ENCODE measurements around the gene EXOC3.
"Not testable (repeated sequence)": the region's sequence is repeated elsewhere in the genome, so short reads cannot be mapped to it uniquely, and the experiment has no call there.

Gene EXOC3
- total RNA-seq = 79.7 reads per million, percentile 78 among the genes with 10 or more reads in this experiment

DNA sequence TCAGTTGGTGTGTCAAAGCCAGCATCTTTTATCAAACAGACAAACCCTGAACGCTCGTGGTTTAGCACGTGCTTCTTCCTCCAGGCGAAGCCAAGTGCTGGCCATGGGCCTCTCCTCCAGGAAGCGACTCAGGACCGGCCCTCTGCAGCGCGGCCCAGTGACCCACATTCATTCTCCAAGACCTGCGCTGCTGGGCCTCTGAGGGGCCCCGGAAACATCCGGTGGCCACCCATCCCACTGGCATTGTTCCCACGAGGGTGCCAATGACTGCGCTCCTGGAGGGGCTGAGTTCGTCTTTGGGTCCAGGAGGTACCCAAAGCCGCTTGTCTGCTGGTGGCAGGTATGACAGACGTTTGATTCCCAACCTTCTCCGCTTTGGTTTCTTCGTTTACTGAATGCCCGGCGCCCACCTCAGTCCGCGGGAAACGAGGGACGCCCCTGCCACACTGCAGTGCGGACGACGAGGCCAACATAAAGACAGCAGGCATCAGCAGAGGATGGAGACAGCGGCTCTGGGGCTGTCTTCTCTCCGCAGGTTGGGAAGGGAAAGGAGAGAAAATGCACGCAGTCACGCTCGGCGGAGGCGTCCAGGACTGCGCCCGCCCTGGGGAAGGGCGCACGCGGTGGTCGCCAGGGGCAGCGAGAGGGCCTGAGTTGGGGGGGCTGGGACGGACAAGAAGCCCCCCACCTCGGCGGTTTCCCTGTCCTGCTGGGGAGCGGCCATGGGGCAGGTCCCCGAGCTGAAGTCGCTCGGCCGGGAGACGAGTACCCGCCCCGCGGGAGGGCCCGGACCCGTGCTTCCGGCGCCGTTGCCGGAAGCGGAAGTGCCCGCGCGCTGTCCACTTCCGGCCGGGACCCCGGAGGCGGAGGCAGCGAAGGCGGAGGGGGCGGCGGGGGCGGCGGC lies at the start of gene EXOC3:
Gene EXOC3 (plus strand): TSS at position 842 of the 904 bp plus-strand sequence. CDS start 3,030 bp downstream, outside the sequence.
- DNase-seq = peak; percentile 64

- no peak for DNase-seq
Measured at GRCh38 chr5:393846-394275, 49.1 kb upstream of the EXOC3 start.

DNA sequence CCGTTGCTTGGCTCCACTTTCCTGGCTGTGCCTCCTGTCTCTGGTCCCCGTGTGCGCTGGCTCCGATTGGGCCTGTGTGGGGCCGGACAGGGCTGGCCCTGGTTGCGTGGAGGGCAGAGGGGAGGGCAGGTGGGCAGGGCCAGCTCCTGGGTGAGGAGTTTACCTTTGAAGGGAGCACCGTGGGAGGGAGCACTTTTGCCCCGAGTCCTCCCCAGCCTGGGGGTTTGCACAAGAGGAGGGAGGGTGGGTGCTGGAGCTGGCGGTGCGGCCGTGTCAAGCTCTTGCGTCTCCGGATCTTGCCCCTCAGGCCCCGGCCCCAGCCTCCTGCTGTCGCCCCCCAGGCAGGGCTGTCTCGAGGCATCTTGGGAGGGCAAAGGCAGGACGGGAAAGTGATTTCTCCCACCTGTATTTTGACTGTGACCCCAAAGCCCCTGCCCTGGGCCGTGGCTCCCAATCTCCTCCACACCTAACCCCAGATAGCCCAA lies 48.3 kb upstream of the EXOC3 start:
- DNase-seq = no peak

- DNase-seq = no peak
Measured at GRCh38 chr5:395156-395920, 47.6 kb upstream of the EXOC3 start.

- DNase-seq = no peak
Measured at GRCh38 chr5:395921-396530, 47.0 kb upstream of the EXOC3 start.

GRCh38 chr5:396531-396961 lies 46.4 kb upstream of the EXOC3 start:
- no peak for DNase-seq

DNA sequence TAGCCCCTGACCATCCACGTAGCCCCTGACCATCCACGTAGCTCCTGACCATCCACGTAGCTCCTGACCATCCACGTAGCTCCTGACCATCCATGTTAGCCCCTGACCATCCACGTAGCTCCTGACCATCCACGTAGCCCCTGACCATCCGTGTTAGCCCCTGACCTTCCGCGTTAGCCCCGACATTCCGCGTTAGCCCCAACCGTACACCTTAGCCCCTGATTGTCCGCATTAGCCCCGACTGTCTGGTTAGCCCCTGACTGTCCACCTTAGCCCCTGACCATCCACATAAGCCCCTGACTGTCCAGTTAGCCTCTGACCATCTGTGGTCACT lies 44.9 kb upstream of the EXOC3 start:
- not testable (repeated sequence) for DNase-seq

DNA sequence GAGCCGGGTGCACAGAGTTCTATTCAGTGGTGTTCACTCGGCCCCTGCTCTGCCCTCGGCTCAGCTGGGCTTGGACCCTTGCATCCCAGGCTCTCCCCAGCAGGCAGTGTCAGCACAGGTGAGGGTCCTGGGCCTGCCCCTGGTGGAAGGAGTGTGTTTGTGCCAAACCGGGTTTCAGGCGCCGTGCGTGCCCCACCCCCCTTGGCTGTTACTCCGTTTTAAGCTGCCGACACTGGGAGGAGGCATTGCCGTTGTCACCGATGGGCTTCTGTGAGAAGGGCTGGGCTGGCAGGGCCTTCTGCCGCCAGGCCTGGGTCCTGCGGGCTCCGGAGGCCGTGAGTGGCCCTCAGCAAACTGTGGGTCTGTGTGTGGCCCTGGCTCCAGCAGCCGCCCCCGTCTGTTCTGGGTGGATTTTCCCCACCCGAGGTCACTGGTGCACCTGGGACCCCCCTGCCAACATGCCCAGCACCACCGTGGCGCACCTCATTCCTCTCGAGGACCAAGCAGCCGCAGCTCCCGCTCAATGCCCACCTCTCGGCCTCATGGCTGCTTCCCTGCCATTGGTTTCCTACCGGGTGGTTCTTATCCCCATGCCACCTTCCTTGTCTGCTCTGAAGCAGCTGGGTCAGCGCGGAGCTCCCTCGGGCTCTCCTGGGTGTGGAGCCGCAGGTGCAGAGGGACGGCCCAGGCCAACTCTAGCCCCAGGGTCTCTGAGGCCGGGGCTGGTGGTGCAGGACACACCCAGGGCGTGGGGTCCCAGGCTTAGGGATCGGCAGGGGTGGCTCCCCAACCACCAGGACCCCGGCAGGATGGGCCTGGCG lies 44.3 kb upstream of the EXOC3 start:
- no peak for DNase-seq

- no peak for DNase-seq
Measured at GRCh38 chr5:399296-400281, 43.4 kb upstream of the EXOC3 start.

DNA sequence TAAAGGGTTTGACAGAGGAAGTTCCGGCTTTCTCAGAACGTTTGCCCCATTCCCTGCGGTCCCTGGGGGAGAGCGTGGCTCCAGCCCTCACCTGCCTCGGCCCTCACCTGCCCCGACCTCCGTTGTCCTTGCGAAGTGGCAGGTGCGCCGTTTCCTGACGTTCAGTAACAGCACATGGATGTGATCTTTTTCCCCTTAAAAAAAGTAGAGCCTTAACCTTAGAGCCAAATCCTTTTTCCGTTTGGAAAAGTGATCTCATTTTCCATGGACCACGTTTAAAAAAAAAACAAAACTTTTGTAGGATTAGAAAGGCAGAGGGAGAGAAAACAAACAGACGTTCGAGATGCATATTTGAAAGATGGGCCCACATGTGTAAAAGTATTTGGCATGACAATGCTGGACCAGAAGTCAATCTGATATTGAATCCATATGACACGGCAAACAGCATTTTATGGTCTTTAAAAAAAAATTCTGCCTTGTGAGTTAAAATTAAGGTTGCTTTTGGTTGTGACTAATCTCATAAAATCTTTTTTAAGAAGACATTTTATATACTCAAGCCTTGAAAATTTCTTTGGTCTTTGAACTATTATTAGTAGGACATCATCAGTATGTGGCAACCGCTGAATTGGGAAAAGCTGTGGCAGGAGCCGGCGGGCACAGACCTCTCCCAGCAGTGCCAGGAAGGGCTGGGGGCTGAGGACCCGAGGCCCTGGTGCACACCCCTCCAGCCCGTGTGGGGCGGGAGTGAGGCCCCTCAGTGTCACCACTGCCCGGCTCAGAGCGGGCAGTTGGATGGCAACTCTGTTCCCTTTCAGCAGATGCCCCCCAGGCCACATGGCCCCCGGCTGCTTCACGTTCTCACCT lies 42.5 kb upstream of the EXOC3 start:
- DNase-seq = no peak

DNA sequence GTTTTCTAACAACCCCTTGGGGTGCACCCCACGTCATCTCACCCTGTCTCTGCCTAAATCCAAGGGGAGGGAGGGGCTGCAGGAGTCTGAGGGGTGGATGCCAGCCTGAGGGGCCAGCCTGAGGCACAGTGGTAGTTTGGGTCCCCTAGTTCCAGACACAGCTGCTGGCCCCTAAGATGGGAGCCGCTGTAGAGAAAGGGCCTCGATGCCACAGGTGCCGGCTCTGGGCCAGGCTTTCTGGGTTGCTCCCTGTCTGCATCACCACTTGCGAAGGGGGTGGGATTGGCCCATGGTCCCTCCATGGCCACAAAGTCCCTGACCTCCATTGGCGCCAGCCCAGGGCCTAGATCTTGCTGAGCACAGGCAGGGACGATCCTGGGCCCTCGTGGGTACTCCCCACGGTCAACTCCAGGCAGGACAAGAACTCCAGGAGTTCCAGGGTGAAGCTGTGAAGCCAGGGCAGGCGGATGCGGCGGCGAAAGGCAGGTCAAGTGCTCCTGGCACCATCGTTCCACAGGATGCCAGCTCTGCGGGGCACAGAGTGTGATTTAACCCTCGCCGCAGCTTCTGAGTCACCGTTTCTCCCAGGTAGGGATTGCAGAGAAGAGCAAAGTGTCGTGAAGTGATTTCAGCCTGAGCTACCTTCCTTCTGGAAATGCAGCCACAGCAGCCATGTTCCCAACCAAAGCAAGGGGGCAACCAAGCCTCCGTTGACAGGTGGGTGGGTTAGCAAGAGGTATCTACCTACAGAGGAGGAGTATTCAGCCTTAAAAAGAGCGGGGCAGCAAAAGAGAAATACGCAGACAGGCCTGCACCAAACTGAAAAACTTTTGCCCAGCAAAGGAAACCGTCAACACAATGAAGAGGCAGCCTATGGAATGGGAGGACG lies 41.6 kb upstream of the EXOC3 start:
- no peak for DNase-seq

DNA sequence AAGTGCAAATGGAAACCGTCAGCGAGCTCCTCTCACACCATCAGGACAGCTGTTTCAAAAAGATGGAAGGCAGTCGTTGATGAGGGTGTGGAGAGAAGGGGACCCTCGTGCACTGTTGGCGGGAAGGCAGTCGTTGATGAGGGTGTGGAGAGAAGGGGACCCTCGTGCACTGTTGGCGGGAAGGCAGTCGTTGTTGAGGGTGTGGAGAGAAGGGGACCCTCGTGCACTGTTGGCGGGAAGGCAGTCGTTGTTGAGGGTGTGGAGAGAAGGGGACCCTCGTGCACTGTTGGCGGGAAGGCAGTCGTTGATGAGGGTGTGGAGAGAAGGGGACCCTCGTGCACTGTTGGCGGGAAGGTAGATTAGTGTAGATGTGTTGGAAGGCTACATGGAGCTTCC lies 40.8 kb upstream of the EXOC3 start:
- DNase-seq = not testable (repeated sequence)

- no peak for DNase-seq
Measured at GRCh38 chr5:402615-403359, 40.2 kb upstream of the EXOC3 start.

- DNase-seq = no peak
Measured at GRCh38 chr5:403995-404394, 39.0 kb upstream of the EXOC3 start.

- no peak for DNase-seq
Measured at GRCh38 chr5:404666-405241, 38.2 kb upstream of the EXOC3 start.

GRCh38 chr5:405421-405820 lies 37.6 kb upstream of the EXOC3 start:
- DNase-seq = no peak

DNA sequence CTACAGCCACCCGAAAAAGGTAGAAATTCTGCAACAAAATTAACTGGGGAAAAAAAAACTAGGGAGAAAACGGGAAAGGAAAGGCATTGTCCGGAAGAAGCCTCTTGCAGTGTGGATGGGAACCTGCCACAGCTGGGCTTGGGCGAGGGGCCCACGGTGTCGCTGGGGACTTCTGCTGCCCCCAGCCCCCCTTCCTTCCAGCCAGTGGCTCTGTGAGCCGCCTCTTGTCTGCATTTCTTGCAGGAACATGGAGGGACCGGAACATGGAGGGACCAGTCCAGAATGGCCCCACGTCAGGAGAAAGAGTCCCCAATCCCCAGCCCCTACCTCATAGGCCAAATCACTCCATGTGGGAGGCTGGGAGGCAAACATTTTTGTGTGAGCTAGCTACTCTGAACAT lies 36.9 kb upstream of the EXOC3 start:
- DNase-seq = no peak

DNA sequence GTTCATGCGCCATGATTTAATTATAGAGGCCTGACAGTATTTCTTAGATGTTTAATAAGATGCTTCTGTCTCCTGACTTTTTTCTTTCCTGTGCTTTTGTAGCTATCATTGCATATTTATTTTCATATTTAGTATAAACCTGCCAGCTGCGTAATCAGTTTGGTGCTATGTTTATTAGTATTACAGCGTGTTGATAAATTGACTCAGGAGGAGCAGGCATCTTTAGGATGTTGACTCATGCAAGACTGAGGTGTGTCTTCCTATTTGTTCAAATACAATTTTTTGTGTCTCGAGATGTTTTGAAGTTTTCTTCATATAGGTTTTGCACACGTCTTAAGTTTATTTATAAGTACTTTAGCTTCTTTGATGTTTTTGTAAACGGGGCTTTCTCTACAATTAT lies 35.9 kb upstream of the EXOC3 start:
- DNase-seq = no peak
